K562 (cell line): ENCODE data around the gene SLC38A2. TPM values are rescaled to one million over a fixed set of nuclear protein-coding genes. Genes with fewer than 3 reads are reported as not detected.
A peak's percentile ranks its signal among the peaks of the same experiment; 100 is the strongest.

ENCODE experiments used
- ATF4 ChIP-seq: fragments of 450-650 bp; formaldehyde crosslinking; IDR thresholded peaks from 2 replicates; pipeline ENCODE4 v1.4.0; 2022; ENCODE audit warnings: mild to moderate bottlenecking, moderate library complexity
- ATF6 ChIP-seq: sonication (generic); formaldehyde crosslinking; IDR thresholded peaks from 2 replicates; pipeline ENCODE4 v1.4.0; 2020; ENCODE audit warnings: mild to moderate bottlenecking, missing genetic modification reagents
- BCOR ChIP-seq: fragments of 450-650 bp; IDR thresholded peaks from 2 replicates; pipeline ENCODE4 v1.6.1; 2016
- BRD4 ChIP-seq: fragments of 200-600 bp; sonication (generic); IDR thresholded peaks from 2 replicates; pipeline ENCODE4 v1.6.1; 2017; ENCODE audit warnings: inconsistent platforms
- CBX3 ChIP-seq, 2 experiments: IDR thresholded peaks; 1 replicate in 1 of 2; 2 replicates in 1 of 2; pipeline ENCODE4 v1.6.1; 2012; ENCODE audit warnings: inconsistent platforms in 2 of 2, low read length in 2 of 2, borderline replicate concordance in 1 of 2, control low read depth in 1 of 2
- COPS2 ChIP-seq: fragments of 450-650 bp; conservative IDR thresholded peaks from 2 replicates; pipeline ENCODE4 v1.6.1; 2016; ENCODE audit warnings: mild to moderate bottlenecking, moderate library complexity
- CREB3L1 ChIP-seq: fragments of 450-650 bp; IDR thresholded peaks from 2 replicates; pipeline ENCODE4 v1.6.1; 2014; ENCODE audit warnings: low read depth, mild to moderate bottlenecking, moderate library complexity, borderline replicate concordance
- E2F5 ChIP-seq: sonication (generic); formaldehyde crosslinking; IDR thresholded peaks from 2 replicates; pipeline ENCODE4 v1.8.0; 2022; ENCODE audit warnings: mild to moderate bottlenecking, missing genetic modification reagents
- HMBOX1 ChIP-seq: sonication (generic); IDR thresholded peaks from 2 replicates; pipeline ENCODE4 v1.6.1; 2016
- KAT7 ChIP-seq: sonication (generic); formaldehyde crosslinking; IDR thresholded peaks from 2 replicates; pipeline ENCODE4 v1.8.0; 2022; ENCODE audit warnings: missing genetic modification reagents, mild to moderate bottlenecking, borderline replicate concordance
- KDM1A ChIP-seq, 2 experiments: fragments of 450-650 bp; IDR thresholded peaks; 2 replicates each; pipeline ENCODE4 v1.6.1; 2016; ENCODE audit warnings: mild to moderate bottlenecking in 2 of 2
- MCM3 ChIP-seq: fragments of 450-650 bp; IDR thresholded peaks from 2 replicates; pipeline ENCODE4 v1.6.1; 2016
- POLR3G ChIP-seq: IDR thresholded peaks from 2 replicates; pipeline ENCODE4 v1.6.1; 2011; ENCODE audit not compliant: insufficient read length, insufficient replicate concordance; ENCODE audit errors: extremely low read depth
- PYGO2 ChIP-seq: fragments of 450-650 bp; IDR thresholded peaks from 2 replicates; pipeline ENCODE4 v1.6.1; 2016; ENCODE audit warnings: mild to moderate bottlenecking, missing genetic modification characterization, moderate library complexity, missing compliant biosample characterization
- RFX7 ChIP-seq: fragments of 250-450 bp; sonication (Bioruptor Pico); IDR thresholded peaks from 2 replicates; pipeline ENCODE4 v1.5.1; 2021; ENCODE audit warnings: mild to moderate bottlenecking
- SMAD2 ChIP-seq: fragments of 150-350 bp; IDR thresholded peaks from 2 replicates; pipeline ENCODE4 v1.6.1; 2014; ENCODE audit warnings: low read depth, mild to moderate bottlenecking, low read length
- SRSF3 ChIP-seq: fragments of 200-400 bp; formaldehyde crosslinking; IDR thresholded peaks from 2 replicates; pipeline ENCODE4 v1.6.1; 2016; ENCODE audit warnings: mild to moderate bottlenecking, low read length, moderate library complexity; ENCODE audit not compliant: insufficient read depth
- TRIM28 ChIP-seq: fragments of 450-650 bp; IDR thresholded peaks from 2 replicates; pipeline ENCODE4 v1.6.1; 2017
- VEZF1 ChIP-seq: fragments of 200-800 bp; sonication (Bioruptor generic); IDR thresholded peaks from 2 replicates; pipeline ENCODE4 v1.6.1; 2017; ENCODE audit warnings: missing genetic modification characterization, missing compliant biosample characterization
- ZBTB1 ChIP-seq: sonication (generic); formaldehyde crosslinking; IDR thresholded peaks from 2 replicates; pipeline ENCODE4 v1.8.1; 2023; ENCODE audit warnings: missing genetic modification reagents, low read depth, mild to moderate bottlenecking, borderline replicate concordance
- ZNF830 ChIP-seq: fragments of 250-450 bp; sonication (Bioruptor Pico); IDR thresholded peaks from 2 replicates; pipeline ENCODE4 v1.5.0; 2021; ENCODE audit warnings: mild to moderate bottlenecking
- polyA plus RNA-seq, 8 experiments: library from polyadenylated mRNA; depleted of rRNA in 4 of 8; stranded (reverse) in 5 of 8; unstranded in 3 of 8; fragments of >200 nt; fragmentation: Nextera tagmentation in 2 of 8; fragmentation: Illumina TruSeq in 1 of 8; extraction: Ambion mirVana in 2 of 8; extraction: Trizol in 1 of 8; gene quantifications; 2 replicates each; pipeline versions ENCODE4 v1.2.1 to v1.2.3, GENCODE V29; 2011 to 2014; ENCODE audit warnings: inconsistent platforms in 1 of 8, missing spikeins in 1 of 8
- total RNA-seq, 7 experiments: library from RNA; depleted of rRNA in 6 of 7; stranded (reverse); fragments of >200 nt in 6 of 7; fragmentation: Illumina TruSeq in 2 of 7; extraction: Trizol in 2 of 7; gene quantifications; 2 replicates each; pipeline versions ENCODE4 v1.2.1 to v1.2.3, GENCODE V29; 2011 to 2021; ENCODE audit warnings: low replicate concordance in 1 of 7

SLC38A2 gene
- total and polyA plus RNA-seq, 9 of the 15 experiments (the other 6 are each of a cell fraction or from before 2014, with no cell fraction given), result 98.7 to 292 (median 143) TPM

GRCh38 chr12:46371718-46372543 lies 642 bp downstream of the SLC38A2 start (continued):
- TF ChIP-seq KAT7 (peak; percentile 60; the same call in 1 of the 2 replicates), ZNF830 (CRISPR knock-in tag) (peak; percentile 56), ZBTB1 (no peak), BCOR (no peak; the same call in 1 of the 2 replicates), SRSF3 (0 out of 2 replicates have a peak, but pooled peaks have one; percentile 65), VEZF1 (peak; percentile 6), ATF6 (CRISPR knock-in tag) (no peak), RFX7 (CRISPR knock-in tag) (no peak), COPS2 (no peak), PYGO2 (no peak), POLR3G (no peak), HMBOX1 (no peak), E2F5 (CRISPR knock-in tag) (no peak), TRIM28 (no peak), MCM3 (no peak), CREB3L1 (0 out of 2 replicates have a peak, but pooled peaks have one; percentile 16), CBX3 (IDR thresholded peaks at IDR 0.05; ENCODE audit: borderline replicate concordance in 1 of 2, low read length in 2 of 2) (no peak), KDM1A (IDR thresholded peaks at IDR 0.05) (no peak), BRD4 (peak; percentile 92; the same call in 1 of the 2 replicates), SMAD2 (no peak), ATF4 (CRISPR knock-in tag) (peak; percentile 81)
